Measurements from ENCODE around the gene NDUFS3. TPM values are rescaled to one million over a fixed set of nuclear protein-coding genes. Genes with fewer than 3 reads are reported as not detected.

The NDUFS3 gene
- total RNA-seq, 2 donors from 2014 or later = 69.6 to 77.7 TPM

DNA sequence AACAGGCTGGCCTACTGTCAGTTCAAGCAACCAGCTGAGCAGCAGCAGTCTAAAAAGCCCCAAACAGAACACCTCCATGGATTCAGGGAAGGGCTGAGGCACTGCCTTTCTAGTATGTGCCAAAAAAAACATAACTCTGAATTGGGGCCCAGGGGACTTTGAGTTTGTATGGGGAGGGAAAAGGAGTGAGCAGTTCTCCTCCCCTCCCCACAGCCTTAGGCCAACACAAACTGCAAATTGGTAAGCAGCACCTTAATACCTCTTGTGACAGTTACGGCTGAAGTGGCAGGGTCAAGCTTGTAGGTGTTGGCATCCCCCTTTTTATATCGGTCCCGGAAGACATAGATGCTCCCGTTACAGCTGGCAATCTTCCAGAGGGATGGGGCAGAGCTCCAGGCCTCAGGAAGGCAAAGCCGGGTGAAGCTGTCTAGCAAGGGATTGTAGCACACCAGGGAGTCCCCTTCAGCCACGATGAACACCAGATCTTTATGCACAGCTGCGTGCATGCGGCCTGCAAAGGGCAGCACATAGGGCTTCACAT is 6.1 kb upstream of the NDUFS3 start:
- 20% methylated on average over 8 of the region's 8 CpGs for WGBS
- H3K4me1 ChIP-seq (replicated peaks) = peaks cover 14% of the 10 kb centered on the region
- DNase-seq (ENCODE audit: low spot score) = no peak
- no peaks in the 10 kb centered on the region for H3K36me3 ChIP-seq
- H3K9me3 ChIP-seq = no peaks in the 10 kb centered on the region
- intact Hi-C loops (cut with DNase I) = no loop called here
- H3K27me3 ChIP-seq (replicated peaks; ENCODE audit: insufficient read depth) = no peaks in the 10 kb centered on the region
- no peak overlapping the region for H3K27ac ChIP-seq
- no peak overlapping the region for H3K4me3 ChIP-seq
- TF ChIP-seq POLR2AphosphoS5 (IDR thresholded peaks at IDR 0.05) (no peak), POLR2A (IDR thresholded peaks at IDR 0.05) (no peak)
- TF ChIP-seq, protein P1, sequence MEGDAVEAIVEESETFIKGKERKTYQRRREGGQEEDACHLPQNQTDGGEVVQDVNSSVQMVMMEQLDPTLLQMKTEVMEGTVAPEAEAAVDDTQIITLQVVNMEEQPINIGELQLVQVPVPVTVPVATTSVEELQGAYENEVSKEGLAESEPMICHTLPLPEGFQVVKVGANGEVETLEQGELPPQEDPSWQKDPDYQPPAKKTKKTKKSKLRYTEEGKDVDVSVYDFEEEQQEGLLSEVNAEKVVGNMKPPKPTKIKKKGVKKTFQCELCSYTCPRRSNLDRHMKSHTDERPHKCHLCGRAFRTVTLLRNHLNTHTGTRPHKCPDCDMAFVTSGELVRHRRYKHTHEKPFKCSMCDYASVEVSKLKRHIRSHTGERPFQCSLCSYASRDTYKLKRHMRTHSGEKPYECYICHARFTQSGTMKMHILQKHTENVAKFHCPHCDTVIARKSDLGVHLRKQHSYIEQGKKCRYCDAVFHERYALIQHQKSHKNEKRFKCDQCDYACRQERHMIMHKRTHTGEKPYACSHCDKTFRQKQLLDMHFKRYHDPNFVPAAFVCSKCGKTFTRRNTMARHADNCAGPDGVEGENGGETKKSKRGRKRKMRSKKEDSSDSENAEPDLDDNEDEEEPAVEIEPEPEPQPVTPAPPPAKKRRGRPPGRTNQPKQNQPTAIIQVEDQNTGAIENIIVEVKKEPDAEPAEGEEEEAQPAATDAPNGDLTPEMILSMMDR (IDR thresholded peaks at IDR 0.05) = no peak

DNA sequence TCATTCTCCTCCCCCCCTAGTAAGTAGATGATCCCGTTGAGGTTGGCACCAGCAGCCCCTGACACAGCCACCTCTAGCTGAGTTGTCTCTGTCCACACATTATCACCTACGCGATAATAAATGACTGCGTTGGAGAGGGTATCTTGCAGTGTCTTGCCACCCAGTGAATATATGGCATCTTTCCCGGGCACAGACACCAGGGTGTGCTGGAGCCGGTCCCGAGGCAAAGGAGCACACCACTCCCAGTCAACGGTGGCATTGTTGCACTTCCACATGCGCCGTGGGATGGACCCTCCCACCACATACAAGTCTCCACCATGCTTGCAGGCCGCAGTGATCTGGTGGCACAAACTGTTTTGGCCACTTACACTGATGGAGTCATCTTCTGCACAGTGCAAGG is 5.6 kb upstream of the NDUFS3 start:
- H3K4me1 ChIP-seq (replicated peaks) = peaks cover 19% of the 10 kb centered on the region
- 49% methylated on average over 11 of the region's 11 CpGs for WGBS

DNA sequence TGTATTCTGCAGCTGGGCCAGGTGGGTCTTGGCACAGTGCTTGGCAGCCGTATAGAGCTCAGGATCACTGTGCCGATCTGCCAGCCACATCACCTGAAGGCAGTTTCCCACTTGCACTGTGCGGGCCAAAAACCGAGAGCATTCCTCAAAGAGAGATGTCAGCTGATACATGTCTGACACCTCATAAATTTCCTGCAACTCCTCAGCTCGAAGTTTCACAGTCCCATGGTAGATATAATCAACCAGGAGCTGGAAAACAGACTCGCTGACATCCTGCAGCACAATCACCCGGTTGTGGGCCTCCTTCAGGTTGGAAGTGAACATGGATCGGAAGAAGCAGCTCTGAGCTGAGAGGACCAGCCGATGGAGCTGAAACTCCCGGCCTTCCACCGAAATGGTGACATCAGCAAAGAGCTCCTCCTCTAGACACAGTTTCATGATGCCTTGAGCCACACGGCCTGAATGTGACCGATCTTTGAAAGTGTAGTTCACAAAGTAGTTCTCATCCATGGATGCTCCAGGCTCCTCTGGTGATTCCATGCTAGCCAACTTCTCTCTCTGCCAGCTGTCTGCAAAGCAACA is 1.3 kb upstream of the NDUFS3 start:
- Histone ChIP-seq H3K27me3 (replicated peaks; ENCODE audit: insufficient read depth) (no peaks in the 10 kb centered on the region), H3K4me3 (peak overlapping the region in 1 of 2 donors; percentile 96), H3K4me1 (replicated peaks) (peaks cover 25% of the 10 kb centered on the region), H3K36me3 (peaks cover 0 to 9% of the 10 kb centered on the region in 2 donors), H3K9me3 (no peaks in the 10 kb centered on the region), H3K27ac (no peak overlapping the region)
- whole genome bisulfite sequencing = 22% methylated on average over 13 of the region's 13 CpGs
- TF ChIP-seq, protein P1 (IDR thresholded peaks at IDR 0.05) = no peak
- TF ChIP-seq POLR2A (IDR thresholded peaks at IDR 0.05) = no peak
- no peak for TF ChIP-seq POLR2AphosphoS5 (IDR thresholded peaks at IDR 0.05)
- no peak for DNase-seq (ENCODE audit: low spot score)
- intact Hi-C loops (cut with DNase I) = no loop called here

More for the DNA sequence above, 5.6 kb upstream of the NDUFS3 start:
- intact Hi-C loops (cut with DNase I) = no loop called here
- Histone ChIP-seq H3K9me3 (no peaks in the 10 kb centered on the region), H3K27me3 (replicated peaks; ENCODE audit: insufficient read depth) (no peaks in the 10 kb centered on the region), H3K27ac (no peak overlapping the region), H3K4me3 (no peak overlapping the region), H3K36me3 (no peaks in the 10 kb centered on the region)
- TF ChIP-seq POLR2AphosphoS5 (IDR thresholded peaks at IDR 0.05) (no peak), POLR2A (IDR thresholded peaks at IDR 0.05) (no peak)
- TF ChIP-seq, protein P1 (IDR thresholded peaks at IDR 0.05) = no peak
- no peak for DNase-seq (ENCODE audit: low spot score)

DNA sequence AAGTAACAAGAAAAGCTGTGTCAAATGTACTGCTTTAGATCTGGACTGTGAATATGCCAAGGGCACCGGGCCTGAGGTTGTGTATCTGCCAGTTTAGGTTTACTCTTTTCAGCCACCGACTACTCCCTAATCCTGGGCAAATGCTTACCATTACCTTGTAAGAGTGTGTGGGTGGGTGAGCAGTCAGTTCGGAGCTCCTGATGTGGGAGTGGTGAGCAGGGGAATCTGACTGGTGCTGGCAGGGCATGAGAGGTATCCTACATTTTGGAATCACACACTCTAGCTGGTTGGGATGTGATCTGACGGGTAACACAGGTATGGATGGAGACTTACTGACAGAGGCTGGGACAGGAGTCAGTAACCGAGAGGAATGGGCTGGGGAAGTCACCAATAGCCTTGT is 5.0 kb downstream of the NDUFS3 start:
- Histone ChIP-seq H3K4me3 (no peak overlapping the region), H3K4me1 (replicated peaks) (peaks cover 4% of the 10 kb centered on the region), H3K36me3 (peaks cover 5 to 24% of the 10 kb centered on the region in 2 donors), H3K9me3 (no peaks in the 10 kb centered on the region), H3K27ac (no peak overlapping the region), H3K27me3 (replicated peaks; ENCODE audit: insufficient read depth) (no peaks in the 10 kb centered on the region)
- no peak for TF ChIP-seq POLR2A (IDR thresholded peaks at IDR 0.05)
- TF ChIP-seq, protein P1 (IDR thresholded peaks at IDR 0.05) = no peak
- TF ChIP-seq POLR2AphosphoS5 (IDR thresholded peaks at IDR 0.05) = no peak
- intact Hi-C loops (cut with DNase I) = no loop called here
- no peak for DNase-seq (ENCODE audit: low spot score)
- 85% methylated on average over 5 of the region's 5 CpGs for WGBS
